NT2/D1 (cell line): ENCODE data around the gene OCRL.

Experiments used
- DNase-seq: peaks from one replicate; pipeline ENCODE4 v3.0.0-alpha.2; 2011; ENCODE audit warnings: low read depth, low spot score
- H3K27me3 ChIP-seq: 2 replicates; pipeline ENCODE4 v1.6.0; 2011; ENCODE audit warnings: mild to moderate bottlenecking; ENCODE audit not compliant: insufficient read length, insufficient read depth
- H3K36me3 ChIP-seq: 2 replicates; pipeline ENCODE4 v1.6.1; 2011; ENCODE audit warnings: mild to moderate bottlenecking, low read length, mixed read lengths; ENCODE audit not compliant: insufficient read depth, insufficient read length
- H3K4me1 ChIP-seq: 2 replicates; pipeline ENCODE4 v1.5.1; 2011; ENCODE audit not compliant: insufficient read depth, insufficient read length
- H3K4me3 ChIP-seq: 2 replicates; pipeline ENCODE4 v1.5.1; 2011; ENCODE audit warnings: low read depth; ENCODE audit not compliant: insufficient read length
- H3K9ac ChIP-seq: 2 replicates; pipeline ENCODE4 v1.6.0; 2011; ENCODE audit warnings: low read depth; ENCODE audit not compliant: insufficient read length
- H3K9me3 ChIP-seq: 2 replicates; pipeline ENCODE4 v1.5.1; 2011; ENCODE audit warnings: mild to moderate bottlenecking, low read length; ENCODE audit not compliant: insufficient read depth
- SUZ12 ChIP-seq: IDR thresholded peaks from 2 replicates; pipeline ENCODE4 v1.6.1; 2011; ENCODE audit not compliant: insufficient read length, insufficient read depth; ENCODE audit errors: extremely low read depth
- YY1 ChIP-seq: IDR thresholded peaks from 2 replicates; pipeline ENCODE4 v1.6.1; 2011; ENCODE audit not compliant: insufficient read length, insufficient read depth
- ZNF274 ChIP-seq: IDR thresholded peaks from 2 replicates; pipeline ENCODE4 v1.6.1; 2011; ENCODE audit warnings: mild to moderate bottlenecking, low read depth, low read length

OCRL gene

GRCh38 chrX:129590596-129590995 is 50.5 kb downstream of the OCRL start:
- no peaks in the 10 kb centered on the region for H3K9me3 ChIP-seq
- H3K4me1 ChIP-seq, result peaks cover 2% of the 10 kb centered on the region
- no peak for DNase-seq
- no peak overlapping the region for H3K9ac ChIP-seq
- no peak overlapping the region for H3K4me3 ChIP-seq
- H3K36me3 ChIP-seq, result peaks cover 32% of the 10 kb centered on the region
- TF ChIP-seq SUZ12 (no peak), YY1 (no peak), ZNF274 (no peak)
- H3K27me3 ChIP-seq, result no peaks in the 10 kb centered on the region

GRCh38 chrX:129593137-129593536 is 53.1 kb downstream of the OCRL start:
- H3K36me3 ChIP-seq, result peaks cover 24% of the 10 kb centered on the region
- no peak overlapping the region for H3K9ac ChIP-seq
- no peak overlapping the region for H3K4me3 ChIP-seq
- TF ChIP-seq SUZ12, result no peak
- no peak for TF ChIP-seq ZNF274
- TF ChIP-seq YY1, result no peak
- DNase-seq, result no peak
- H3K4me1 ChIP-seq, result peaks cover 2% of the 10 kb centered on the region
- H3K27me3 ChIP-seq, result no peaks in the 10 kb centered on the region
- H3K9me3 ChIP-seq, result no peaks in the 10 kb centered on the region

GRCh38 chrX:129594781-129595180 is 54.7 kb downstream of the OCRL start:
- no peaks in the 10 kb centered on the region for H3K27me3 ChIP-seq
- DNase-seq, result no peak
- H3K9ac ChIP-seq, result no peak overlapping the region
- H3K9me3 ChIP-seq, result no peaks in the 10 kb centered on the region
- H3K36me3 ChIP-seq, result peaks cover 12% of the 10 kb centered on the region
- no peak overlapping the region for H3K4me3 ChIP-seq
- H3K4me1 ChIP-seq, result peaks cover 2% of the 10 kb centered on the region
- TF ChIP-seq ZNF274, result no peak
- no peak for TF ChIP-seq SUZ12
- TF ChIP-seq YY1, result no peak

GRCh38 chrX:129596077-129596476 is 56.0 kb downstream of the OCRL start:
- Histone ChIP-seq H3K9me3 (no peaks in the 10 kb centered on the region), H3K27me3 (no peaks in the 10 kb centered on the region), H3K4me1 (peaks cover 2% of the 10 kb centered on the region), H3K4me3 (no peak overlapping the region), H3K9ac (no peak overlapping the region), H3K36me3 (peaks cover 3% of the 10 kb centered on the region)
- TF ChIP-seq SUZ12, result no peak
- TF ChIP-seq YY1, result no peak
- no peak for TF ChIP-seq ZNF274
- no peak for DNase-seq

GRCh38 chrX:129597905-129598304 is 57.8 kb downstream of the OCRL start:
- Histone ChIP-seq H3K9ac (no peak overlapping the region), H3K4me1 (no peaks in the 10 kb centered on the region), H3K9me3 (no peaks in the 10 kb centered on the region), H3K36me3 (no peaks in the 10 kb centered on the region), H3K27me3 (no peaks in the 10 kb centered on the region), H3K4me3 (no peak overlapping the region)
- no peak for DNase-seq
- no peak for TF ChIP-seq ZNF274
- no peak for TF ChIP-seq YY1
- TF ChIP-seq SUZ12, result no peak

- H3K4me3 ChIP-seq, result no peak overlapping the region
- H3K9ac ChIP-seq, result no peak overlapping the region
Measured at GRCh38 chrX:129599499-129599898, 59.4 kb downstream of the OCRL start.

GRCh38 chrX:129599996-129600395 is 59.9 kb downstream of the OCRL start:
- DNase-seq, result no peak
- Histone ChIP-seq H3K4me3 (no peak overlapping the region), H3K4me1 (no peaks in the 10 kb centered on the region), H3K9me3 (no peaks in the 10 kb centered on the region), H3K36me3 (no peaks in the 10 kb centered on the region), H3K27me3 (no peaks in the 10 kb centered on the region), H3K9ac (no peak overlapping the region)
- TF ChIP-seq ZNF274 (no peak), SUZ12 (no peak), YY1 (no peak)

More at GRCh38 chrX:129599499-129599898, 59.4 kb downstream of the OCRL start:
- H3K36me3 ChIP-seq, result no peaks in the 10 kb centered on the region
- H3K9me3 ChIP-seq, result no peaks in the 10 kb centered on the region
- TF ChIP-seq ZNF274, result no peak
- no peak for TF ChIP-seq SUZ12
- TF ChIP-seq YY1, result no peak
- no peaks in the 10 kb centered on the region for H3K4me1 ChIP-seq
- DNase-seq, result no peak
- H3K27me3 ChIP-seq, result no peaks in the 10 kb centered on the region
